HEK293T (cell line): ENCODE measurements around the gene KRTAP6-1.

ENCODE experiments used
- CTCF ChIA-PET: fragments of 350-600 bp; formaldehyde crosslinking; extraction: SDS; loops from one replicate; lab custom pipeline; 2021; ENCODE audit warnings: antibody characterized with exemption, inconsistent platforms; lab: Yijun Ruan, JAX
- POLR2A ChIA-PET: fragments of 350-600 bp; formaldehyde crosslinking; extraction: SDS; loops from one replicate; lab custom pipeline; 2020; ENCODE audit warnings: antibody characterized with exemption, inconsistent platforms; lab: Yijun Ruan, JAX
- DNase-seq: peaks from one replicate; pipeline ENCODE4 v3.0.0; 2012; ENCODE audit warnings: mixed read lengths; ENCODE audit errors: extremely low spot score
- ARNT ChIP-seq: fragments of 450-650 bp; IDR thresholded peaks from 2 replicates; pipeline ENCODE4 v1.6.1; 2017; ENCODE audit warnings: mild to moderate bottlenecking
- BHLHE40 ChIP-seq: fragments of 450-650 bp; IDR thresholded peaks from 2 replicates; pipeline ENCODE4 v1.6.1; 2016; ENCODE audit warnings: mild to moderate bottlenecking, moderate library complexity, borderline replicate concordance
- CTBP1 ChIP-seq: fragments of 450-650 bp; IDR thresholded peaks from 2 replicates; pipeline ENCODE4 v1.6.1; 2016; ENCODE audit warnings: borderline replicate concordance
- ELF4 ChIP-seq: fragments of 450-650 bp; IDR thresholded peaks from 2 replicates; pipeline ENCODE4 v1.6.1; 2017; ENCODE audit warnings: antibody characterized with exemption
- FOXA1 ChIP-seq: fragments of 450-650 bp; IDR thresholded peaks from 2 replicates; pipeline ENCODE4 v1.6.1; 2016; ENCODE audit warnings: mild to moderate bottlenecking
- FOXK2 ChIP-seq: fragments of 450-650 bp; IDR thresholded peaks from 2 replicates; pipeline ENCODE4 v1.6.1; 2016; ENCODE audit warnings: mild to moderate bottlenecking
- FOXM1 ChIP-seq: fragments of 450-650 bp; IDR thresholded peaks from 2 replicates; pipeline ENCODE4 v1.6.1; 2017; ENCODE audit warnings: mild to moderate bottlenecking, borderline replicate concordance
- HDGF ChIP-seq: fragments of 450-650 bp; IDR thresholded peaks from 2 replicates; pipeline ENCODE4 v1.6.1; 2017; ENCODE audit warnings: antibody characterized with exemption, borderline replicate concordance
- L3MBTL2 ChIP-seq: fragments of 450-650 bp; conservative IDR thresholded peaks from 2 replicates; pipeline ENCODE4 v1.6.1; 2016; ENCODE audit warnings: mild to moderate bottlenecking
- LEF1 ChIP-seq: fragments of 450-650 bp; IDR thresholded peaks from 2 replicates; pipeline ENCODE4 v1.6.1; 2017; ENCODE audit warnings: mild to moderate bottlenecking, borderline replicate concordance
- NFRKB ChIP-seq: fragments of 450-650 bp; IDR thresholded peaks from 2 replicates; pipeline ENCODE4 v1.6.1; 2016; ENCODE audit warnings: mild to moderate bottlenecking, moderate library complexity
- SP1 ChIP-seq: fragments of 450-650 bp; IDR thresholded peaks from 2 replicates; pipeline ENCODE4 v1.6.1; 2017
- SUZ12 ChIP-seq: fragments of 450-650 bp; IDR thresholded peaks from 2 replicates; pipeline ENCODE4 v1.6.1; 2016; ENCODE audit warnings: mild to moderate bottlenecking
- TARDBP ChIP-seq: fragments of 450-650 bp; IDR thresholded peaks from 2 replicates; pipeline ENCODE4 v1.6.1; 2016
- ZNF384 ChIP-seq: fragments of 450-650 bp; IDR thresholded peaks from 2 replicates; pipeline ENCODE4 v1.6.1; 2016
- TF ChIP-seq, protein P1 (sequence below): fragments of 450-650 bp; IDR thresholded peaks from 2 replicates; pipeline ENCODE4 v1.6.1; 2016

Gene KRTAP6-1

DNA sequence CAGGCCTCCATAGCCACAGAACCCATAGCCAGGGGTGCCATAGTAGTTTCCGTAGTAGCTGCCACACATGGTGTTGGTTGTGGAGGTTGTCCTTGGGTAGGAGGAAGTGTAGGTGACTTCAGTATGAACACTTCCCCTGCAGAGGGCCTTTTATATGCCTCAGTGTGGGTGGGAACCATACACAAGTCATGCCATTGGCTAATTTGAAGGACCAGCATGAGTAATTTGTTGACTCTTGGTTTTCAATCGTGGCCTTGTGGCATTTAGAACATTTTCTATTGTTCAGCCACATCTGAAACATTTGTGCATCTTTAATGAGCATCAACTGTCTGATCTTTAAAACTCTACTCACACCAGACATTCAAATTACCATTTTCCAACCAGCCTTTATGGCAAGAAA, at the start of gene KRTAP6-1:
Gene KRTAP6-1 (minus strand): TSS at position 95 of the 400 bp plus-strand sequence. CDS start 26 bp downstream, at position 69.
- DNase-seq: no peak
- TF ChIP-seq BHLHE40 (no peak), ZNF384 (no peak), CTBP1 (no peak), LEF1 (no peak), SUZ12 (no peak), FOXM1 (no peak), L3MBTL2 (no peak)
- TF ChIP-seq, protein P1, sequence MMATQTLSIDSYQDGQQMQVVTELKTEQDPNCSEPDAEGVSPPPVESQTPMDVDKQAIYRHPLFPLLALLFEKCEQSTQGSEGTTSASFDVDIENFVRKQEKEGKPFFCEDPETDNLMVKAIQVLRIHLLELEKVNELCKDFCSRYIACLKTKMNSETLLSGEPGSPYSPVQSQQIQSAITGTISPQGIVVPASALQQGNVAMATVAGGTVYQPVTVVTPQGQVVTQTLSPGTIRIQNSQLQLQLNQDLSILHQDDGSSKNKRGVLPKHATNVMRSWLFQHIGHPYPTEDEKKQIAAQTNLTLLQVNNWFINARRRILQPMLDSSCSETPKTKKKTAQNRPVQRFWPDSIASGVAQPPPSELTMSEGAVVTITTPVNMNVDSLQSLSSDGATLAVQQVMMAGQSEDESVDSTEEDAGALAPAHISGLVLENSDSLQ: no peak
- CTCF ChIA-PET: no interaction called here
- POLR2A ChIA-PET: no interaction called here

DNA sequence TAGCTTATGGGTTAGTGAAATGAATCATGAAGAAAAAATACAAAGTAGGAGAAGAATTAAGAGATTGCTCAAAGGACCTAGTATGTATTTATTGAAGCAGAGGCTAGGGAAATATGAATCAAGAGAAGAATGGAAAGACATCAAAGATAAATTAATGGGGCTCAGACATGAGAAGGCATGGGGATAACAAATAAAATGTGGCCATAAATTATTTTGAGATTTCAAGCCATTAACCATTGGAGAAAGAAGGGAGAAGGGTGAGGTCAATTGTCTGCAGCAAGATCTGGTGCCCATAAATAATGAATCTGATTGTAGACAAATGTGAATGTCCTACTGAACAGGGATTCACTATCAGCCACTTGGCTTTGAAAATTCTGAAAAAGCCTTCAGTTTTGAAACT, 39.2 kb upstream of the KRTAP6-1 start:
- DNase-seq: no peak
- TF ChIP-seq L3MBTL2: no peak
- no peak for TF ChIP-seq SUZ12
- TF ChIP-seq FOXM1: no peak
- no peak for TF ChIP-seq FOXA1
- no peak for TF ChIP-seq ARNT
- TF ChIP-seq LEF1: no peak
- TF ChIP-seq FOXK2: no peak
- TF ChIP-seq SP1: no peak
- TF ChIP-seq, protein P1: no peak
- no peak for TF ChIP-seq ELF4
- TF ChIP-seq NFRKB: no peak
- no peak for TF ChIP-seq CTBP1
- TF ChIP-seq ZNF384: no peak
- no peak for TF ChIP-seq HDGF
- ChIA-PET CTCF (no interaction called here), POLR2A (no interaction called here)

DNA sequence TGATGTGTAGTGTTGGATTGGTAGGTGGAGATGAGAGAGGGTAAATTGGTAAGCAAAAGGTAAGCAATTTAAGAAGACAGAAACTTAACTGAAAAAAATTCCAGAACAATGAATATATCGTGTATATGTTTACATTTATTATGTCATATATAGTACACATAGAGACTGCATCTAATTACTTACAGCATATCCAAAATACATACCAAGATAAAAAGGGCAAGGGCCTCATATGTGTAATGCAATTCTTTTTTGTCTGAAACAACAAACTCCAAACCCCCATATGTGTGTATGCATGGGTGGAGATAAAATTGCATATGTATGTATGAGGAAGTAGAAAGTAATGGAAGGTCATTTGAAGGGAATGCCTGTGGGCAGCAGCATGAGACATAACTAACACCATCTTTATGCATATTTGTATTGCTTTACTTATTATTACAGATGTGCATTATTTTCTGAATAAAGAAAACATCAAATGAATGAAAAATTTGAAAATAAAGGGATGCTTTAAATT, 33.2 kb upstream of the KRTAP6-1 start:
- DNase-seq: no peak
- ChIA-PET CTCF (no interaction called here), POLR2A (no interaction called here)
- TF ChIP-seq BHLHE40 (no peak), ARNT (no peak), FOXM1 (no peak), HDGF (no peak)

DNA sequence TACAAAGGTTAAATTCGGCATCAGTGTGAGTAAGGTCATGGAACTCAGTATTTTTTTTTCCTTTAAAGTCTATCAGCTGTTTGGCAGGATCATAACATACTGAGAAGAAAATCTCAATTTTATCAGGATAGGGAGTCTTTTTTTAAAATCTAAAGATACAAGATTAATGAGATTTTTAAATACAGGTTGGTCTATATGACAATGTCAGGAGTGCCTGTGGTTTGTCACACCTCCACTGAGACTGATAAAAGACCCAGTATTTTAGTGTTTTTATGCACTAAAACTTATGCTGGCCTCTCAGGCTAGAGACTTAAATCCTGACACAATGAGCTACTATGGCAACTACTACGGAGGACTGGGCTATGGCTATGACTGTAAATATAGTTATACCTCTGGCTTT, 28.8 kb upstream of the KRTAP6-1 start, which contains the start of gene KRTAP20-3:
Gene KRTAP20-3 (plus strand): TSS at position 301 of the 400 bp plus-strand sequence.
- TF ChIP-seq ARNT (no peak), FOXM1 (no peak), LEF1 (no peak), ELF4 (no peak), TARDBP (no peak), FOXK2 (no peak), CTBP1 (no peak), SP1 (no peak), L3MBTL2 (no peak), FOXA1 (no peak), BHLHE40 (no peak), SUZ12 (no peak)
- TF ChIP-seq, protein P1: no peak
- ChIA-PET POLR2A (no interaction called here), CTCF (no interaction called here)
- DNase-seq: no peak

DNA sequence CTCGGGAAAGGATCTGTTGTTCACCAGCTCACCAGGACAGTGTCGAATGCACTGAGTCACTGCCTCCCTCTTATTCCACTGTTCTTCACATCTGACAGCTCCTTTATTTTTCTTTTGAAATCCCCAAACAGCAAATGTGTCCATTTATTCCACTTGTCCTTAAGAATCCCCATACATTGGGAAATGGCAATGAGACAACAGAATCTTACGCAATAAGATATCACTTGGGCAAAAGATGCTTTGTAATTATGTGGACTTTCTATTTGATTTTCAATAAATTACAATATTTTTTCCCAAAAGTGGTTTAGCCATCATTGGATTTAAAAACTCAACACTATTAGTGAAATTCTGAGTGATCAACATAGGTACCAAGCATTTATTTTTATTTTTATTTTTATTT, 25.0 kb upstream of the KRTAP6-1 start:
- TF ChIP-seq FOXA1: no peak
- TF ChIP-seq FOXM1: no peak
- TF ChIP-seq ARNT: no peak
- no peak for TF ChIP-seq SP1
- TF ChIP-seq TARDBP: no peak
- TF ChIP-seq NFRKB: no peak
- no peak for TF ChIP-seq L3MBTL2
- TF ChIP-seq ZNF384: no peak
- no peak for TF ChIP-seq SUZ12
- TF ChIP-seq LEF1: no peak
- TF ChIP-seq HDGF: no peak
- TF ChIP-seq, protein P1: no peak
- TF ChIP-seq ELF4: no peak
- TF ChIP-seq FOXK2: no peak
- TF ChIP-seq BHLHE40: no peak
- no peak for DNase-seq
- ChIA-PET CTCF (no interaction called here), POLR2A (no interaction called here)

- DNase-seq: no peak
- no peak for TF ChIP-seq L3MBTL2
- TF ChIP-seq FOXK2: no peak
- TF ChIP-seq ARNT: no peak
- TF ChIP-seq ELF4: no peak
- ChIA-PET CTCF (no interaction called here), POLR2A (no interaction called here)
Measured at GRCh38 chr21:30634906-30635305, 21.2 kb upstream of the KRTAP6-1 start, which contains the start of gene KRTAP20-2. TSS of gene KRTAP20-2 (plus strand) at chr21:30635206. CDS start at chr21:30635264, 58 bp downstream.
